ENCODE measurements around the gene LTBP3.

LTBP3 gene

GRCh38 chr11:65585396-65586246 is 27.5 kb upstream of the LTBP3 start:
- DNase-seq: peak; percentile 49

GRCh38 chr11:65584723-65585171 is 26.6 kb upstream of the LTBP3 start:
- no peak for DNase-seq

- DNase-seq: no peak
These were observed 25.9 kb upstream of the LTBP3 start for GRCh38 chr11:65584106-65584505.

- no peak for DNase-seq
These were observed 25.4 kb upstream of the LTBP3 start for GRCh38 chr11:65583589-65583988.

- no peak for DNase-seq
These were observed 23.8 kb upstream of the LTBP3 start for GRCh38 chr11:65581928-65582327.

GRCh38 chr11:65580756-65581155 is 22.6 kb upstream of the LTBP3 start:
- no peak for DNase-seq

- no peak for DNase-seq
These were observed 22.0 kb upstream of the LTBP3 start for GRCh38 chr11:65580031-65580692.

- no peak for DNase-seq
These were observed 21.1 kb upstream of the LTBP3 start for GRCh38 chr11:65579291-65579690.

- no peak for DNase-seq
These were observed 20.5 kb upstream of the LTBP3 start for GRCh38 chr11:65578667-65579066.

- DNase-seq: no peak
These were observed 20.0 kb upstream of the LTBP3 start for GRCh38 chr11:65578134-65578533.

- DNase-seq: no peak
These were observed 19.6 kb upstream of the LTBP3 start for GRCh38 chr11:65577756-65578109.

GRCh38 chr11:65576867-65577755 is 19.0 kb upstream of the LTBP3 start:
- no peak for DNase-seq

GRCh38 chr11:65576232-65576866 is 18.2 kb upstream of the LTBP3 start:
- no peak for DNase-seq

GRCh38 chr11:65575568-65576231 is 17.5 kb upstream of the LTBP3 start, which contains the start of gene EHBP1L1:
Gene EHBP1L1, plus strand, starts transcription at chr11:65576053. Its CDS starts 250 bp downstream, at chr11:65576303.
- DNase-seq: no peak

- DNase-seq: no peak
These were observed 16.8 kb upstream of the LTBP3 start for GRCh38 chr11:65574811-65575567.

GRCh38 chr11:65574109-65574810 is 16.1 kb upstream of the LTBP3 start:
- DNase-seq: peak; percentile 62

- no peak for DNase-seq
These were observed 15.4 kb upstream of the LTBP3 start for GRCh38 chr11:65573391-65574079.

- DNase-seq: peak; percentile 66
These were observed 14.3 kb upstream of the LTBP3 start, which contains the start of gene FAM89B for GRCh38 chr11:65572356-65573051. Gene FAM89B, plus strand, starts transcription at chr11:65572538. Its CDS starts 132 bp downstream, at chr11:65572670.

GRCh38 chr11:65571940-65572339 is 13.8 kb upstream of the LTBP3 start:
- peak; percentile 48 for DNase-seq
